Ramos (cell line): ENCODE results near the gene DNAJC1.

ENCODE experiments used
- in situ Hi-C: fragments of 300-500 bp; cut with MboI; formaldehyde crosslinking; loops from one replicate; pipeline ENCODE4 v1.14.3; 2022; ENCODE audit warnings: low sequenced_read_pairs; ENCODE audit not compliant: unreplicated experiment

DNAJC1 gene

GRCh38 chr10:21715531-21716195 is 287.9 kb downstream of the DNAJC1 start:
- in situ Hi-C loops: no loop called here

GRCh38 chr10:21712975-21713374 is 290.6 kb downstream of the DNAJC1 start:
- in situ Hi-C loops: no loop called here

GRCh38 chr10:21707498-21707897 is 296.0 kb downstream of the DNAJC1 start:
- in situ Hi-C loops: no loop called here
